Measurements from ENCODE around the gene HLTF. TPM values are rescaled to one million over a fixed set of nuclear protein-coding genes. Genes with fewer than 3 reads are reported as not detected.

Gene HLTF
- total and polyA plus RNA-seq, 2 of the 4 experiments (the other 2 are of a cell fraction), result 12.6 to 39.1 TPM

- Histone ChIP-seq H3K9ac (ENCODE audit: low read depth, low read length) (no peak overlapping the region), H2BK15ac (ENCODE audit: low read depth, low read length) (no peak overlapping the region), H4K20me1 (ENCODE audit: insufficient read depth, low read length) (no peaks in the 10 kb centered on the region), H3K14ac (replicated peaks; ENCODE audit: low read depth, low read length) (no peak overlapping the region), H3K36me3 (ENCODE audit: control insufficient read depth, insufficient read depth, low read length) (no peaks in the 10 kb centered on the region), H3K4ac (ENCODE audit: low read depth, low read length) (no peak overlapping the region), H2AK9ac (replicated peaks; ENCODE audit: low read depth, low read length, poor library complexity) (no peak overlapping the region), H3K9me3 (ENCODE audit: control insufficient read depth, insufficient read depth, low read length) (no peaks in the 10 kb centered on the region; the same call in 1 of the 2 replicates), H3K4me2 (ENCODE audit: low read depth, low read length) (no peak overlapping the region), H4K5ac (ENCODE audit: low read depth, low read length) (no peak overlapping the region), H4K8ac (ENCODE audit: low read depth in 2 of 2, low read length in 2 of 2) (no peak overlapping the region), H3K79me1 (ENCODE audit: low read depth in 1 of 2, low read length in 2 of 2) (no peaks in the 10 kb centered on the region), H2AFZ (replicated peaks; ENCODE audit: low read length, poor library complexity) (no peak overlapping the region), H3K23ac (ENCODE audit: low read depth, low read length) (no peak overlapping the region), H3K56ac (ENCODE audit: extremely low read depth, insufficient read depth, low read length) (no peak overlapping the region), H3K4me3 (ENCODE audit: insufficient read depth, low read depth, low read length) (no peak overlapping the region), H2BK5ac (ENCODE audit: low read depth, low read length, poor library complexity, severe bottlenecking) (no peak overlapping the region), H3K18ac (ENCODE audit: low read depth, low read length) (no peak overlapping the region), H2BK120ac (ENCODE audit: low read depth, low read length) (no peak overlapping the region), H3K27ac (ENCODE audit: insufficient read depth, low read length) (no peak overlapping the region), H2BK20ac (ENCODE audit: low read depth, low read length) (no peak overlapping the region), H2AK5ac (ENCODE audit: low read depth, low read length) (no peak overlapping the region), H4K91ac (ENCODE audit: insufficient read depth, low read depth, low read length) (no peak overlapping the region), H3K4me1 (ENCODE audit: control insufficient read depth, insufficient read depth, low read length) (no peaks in the 10 kb centered on the region), H3K9me1 (ENCODE audit: insufficient read depth, low read length) (no peaks in the 10 kb centered on the region), H3K27me3 (ENCODE audit: control insufficient read depth, insufficient read depth, low read length) (no peaks in the 10 kb centered on the region)
- CTCF ChIA-PET, result no interaction called here
- intact Hi-C loops (cut with micrococcal nuclease) (no loop called here), in situ Hi-C loops (cut with MboI; ENCODE audit: low sequenced_read_pairs) (loop anchor here (25.0 kb wide), 1 partner anchor 611 kb away; no protein-coding TSS in a partner anchor), dilution Hi-C loops (cut with HindIII; ENCODE audit: low sequenced_read_pairs, unreplicated experiment) (no loop called here)
- no peak for ATAC-seq (ENCODE audit: low read depth)
- no TSS peak for BruUV-seq (replicated peaks)
- WGBS, 2 experiments (ENCODE audit: extremely low coverage in 2 of 2, insufficient read length in 1 of 2), result no CpG with 5 or more reads among the region's 4 CpGs
- POLR2A ChIA-PET (ENCODE audit: unreplicated experiment), result no interaction called here
- no peak for DNase-seq
- TF ChIP-seq CTCF (conservative IDR thresholded peaks at IDR 0.05; ENCODE audit: low read depth, low read length), result no peak
- no peak for TF ChIP-seq MXI1 (IDR thresholded peaks at IDR 0.05; ENCODE audit: borderline replicate concordance, low read depth, low read length)
- TF ChIP-seq SMC3 (IDR thresholded peaks at IDR 0.05; ENCODE audit: low read depth, low read length), result no peak
- TF ChIP-seq USF2 (IDR thresholded peaks at IDR 0.05; ENCODE audit: low read depth, low read length), result no peak
- no peak for TF ChIP-seq RFX5 (IDR thresholded peaks at IDR 0.05; ENCODE audit: low read depth, low read length)
- TF ChIP-seq, protein P1, sequence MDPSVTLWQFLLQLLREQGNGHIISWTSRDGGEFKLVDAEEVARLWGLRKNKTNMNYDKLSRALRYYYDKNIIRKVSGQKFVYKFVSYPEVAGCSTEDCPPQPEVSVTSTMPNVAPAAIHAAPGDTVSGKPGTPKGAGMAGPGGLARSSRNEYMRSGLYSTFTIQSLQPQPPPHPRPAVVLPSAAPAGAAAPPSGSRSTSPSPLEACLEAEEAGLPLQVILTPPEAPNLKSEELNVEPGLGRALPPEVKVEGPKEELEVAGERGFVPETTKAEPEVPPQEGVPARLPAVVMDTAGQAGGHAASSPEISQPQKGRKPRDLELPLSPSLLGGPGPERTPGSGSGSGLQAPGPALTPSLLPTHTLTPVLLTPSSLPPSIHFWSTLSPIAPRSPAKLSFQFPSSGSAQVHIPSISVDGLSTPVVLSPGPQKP (IDR thresholded peaks at IDR 0.05; ENCODE audit: borderline replicate concordance, low read depth, low read length), result no peak
- TF ChIP-seq NFE2L2 (IDR thresholded peaks at IDR 0.05; ENCODE audit: low read depth, low read length), result no peak
- no peak for TF ChIP-seq BHLHE40 (IDR thresholded peaks at IDR 0.05; ENCODE audit: low read depth, low read length)
- TF ChIP-seq FOS (IDR thresholded peaks at IDR 0.05; ENCODE audit: low read depth, low read length), result no peak
- TF ChIP-seq CEBPB (IDR thresholded peaks at IDR 0.05; ENCODE audit: low read depth, low read length), result no peak
- no peak for TF ChIP-seq RAD21 (IDR thresholded peaks at IDR 0.05; ENCODE audit: low read length)
- no peak for TF ChIP-seq MAZ (IDR thresholded peaks at IDR 0.05; ENCODE audit: borderline replicate concordance, low read depth, low read length)
- no peak for TF ChIP-seq MAFK (IDR thresholded peaks at IDR 0.05; ENCODE audit: low read depth, low read length)
- TF ChIP-seq RCOR1 (IDR thresholded peaks at IDR 0.05; ENCODE audit: insufficient replicate concordance, low read length), result no peak
- TF ChIP-seq CHD1 (IDR thresholded peaks at IDR 0.05; ENCODE audit: low read depth, low read length), result no peak
- no peak for TF ChIP-seq POLR2A (IDR thresholded peaks at IDR 0.05; ENCODE audit: low read depth, low read length)
These were observed 14.8 kb upstream of the HLTF start for GRCh38 chr3:149101154-149101553.

Measured in IMR-90 (cell line).